Keratinocyte (primary cell): ENCODE data around the gene DMAC2L.

Source experiments
- EZH2 ChIP-seq: IDR thresholded peaks from one replicate; pipeline ENCODE4 v1.6.1; 2012; ENCODE audit warnings: inconsistent platforms, mild to moderate bottlenecking, low read length, moderate library complexity
- TF ChIP-seq, protein P1 (sequence below), 3 experiments: IDR thresholded peaks in 1 of 3; conservative IDR thresholded peaks in 1 of 3; optimal IDR thresholded peaks in 1 of 3; 2 replicates in 2 of 3; 3 replicates in 1 of 3; pipeline versions ENCODE3 to v1.5.1; 2011; ENCODE audit warnings: low read length in 3 of 3, mild to moderate bottlenecking in 3 of 3, moderate library complexity in 2 of 3, control low read depth in 1 of 3, inconsistent platforms in 1 of 3; ENCODE audit not compliant: insufficient read depth in 2 of 3; ENCODE audit errors: extremely low read depth in 1 of 3

DNA sequence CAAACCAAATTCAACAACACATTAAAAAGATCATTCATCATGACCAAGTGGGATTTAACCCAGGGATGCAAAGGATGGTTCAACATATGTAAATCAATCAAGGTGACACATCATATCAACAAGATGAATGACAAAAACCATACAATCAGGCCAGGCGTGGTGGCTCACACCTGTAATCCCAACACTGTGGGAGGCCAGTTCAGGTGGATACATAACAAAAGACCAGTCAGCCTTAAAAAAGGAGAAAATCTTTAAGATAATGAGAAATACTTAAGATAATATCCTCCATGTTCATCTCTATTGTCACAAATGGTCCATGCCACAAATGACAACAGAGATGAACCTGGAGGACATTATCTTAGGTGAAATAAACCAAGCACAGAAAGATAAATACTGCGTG lies 12.5 kb upstream of the DMAC2L start:
- TF ChIP-seq, protein P1, sequence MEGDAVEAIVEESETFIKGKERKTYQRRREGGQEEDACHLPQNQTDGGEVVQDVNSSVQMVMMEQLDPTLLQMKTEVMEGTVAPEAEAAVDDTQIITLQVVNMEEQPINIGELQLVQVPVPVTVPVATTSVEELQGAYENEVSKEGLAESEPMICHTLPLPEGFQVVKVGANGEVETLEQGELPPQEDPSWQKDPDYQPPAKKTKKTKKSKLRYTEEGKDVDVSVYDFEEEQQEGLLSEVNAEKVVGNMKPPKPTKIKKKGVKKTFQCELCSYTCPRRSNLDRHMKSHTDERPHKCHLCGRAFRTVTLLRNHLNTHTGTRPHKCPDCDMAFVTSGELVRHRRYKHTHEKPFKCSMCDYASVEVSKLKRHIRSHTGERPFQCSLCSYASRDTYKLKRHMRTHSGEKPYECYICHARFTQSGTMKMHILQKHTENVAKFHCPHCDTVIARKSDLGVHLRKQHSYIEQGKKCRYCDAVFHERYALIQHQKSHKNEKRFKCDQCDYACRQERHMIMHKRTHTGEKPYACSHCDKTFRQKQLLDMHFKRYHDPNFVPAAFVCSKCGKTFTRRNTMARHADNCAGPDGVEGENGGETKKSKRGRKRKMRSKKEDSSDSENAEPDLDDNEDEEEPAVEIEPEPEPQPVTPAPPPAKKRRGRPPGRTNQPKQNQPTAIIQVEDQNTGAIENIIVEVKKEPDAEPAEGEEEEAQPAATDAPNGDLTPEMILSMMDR (optimal IDR thresholded peaks at IDR 0.05 in 1 of 3, IDR thresholded peaks at IDR 0.05 in 1 of 3, conservative IDR thresholded peaks at IDR 0.05 in 1 of 3; ENCODE audit: extremely low read depth in 1 of 3, insufficient read depth in 2 of 3, low read length in 3 of 3) = no peak
- no peak for TF ChIP-seq EZH2
